ENCODE data around the gene FADS3. TPM values are rescaled to one million over a fixed set of nuclear protein-coding genes. Genes with fewer than 3 reads are reported as not detected.

FADS3 gene
- total and polyA plus RNA-seq, 9 of the 15 experiments (the other 6 are each of a cell fraction or from before 2014, with no cell fraction given), result 0.97 to 148 (median 92.7) TPM

- intact Hi-C loops (cut with micrococcal nuclease), result no loop called here
- no peak overlapping the region for H3K4me3 ChIP-seq
- no peak overlapping the region for H3K4me2 ChIP-seq (ENCODE audit: insufficient read depth, low read length)
- TF ChIP-seq ZFP36 (IDR thresholded peaks at IDR 0.05; ENCODE audit: low read depth, low read length, partially characterized antibody) (peak; percentile 72), XRCC3 (IDR thresholded peaks at IDR 0.05) (no peak), GATAD2B (IDR thresholded peaks at IDR 0.05; ENCODE audit: borderline replicate concordance) (no peak), ZKSCAN3 (CRISPR knock-in tag; IDR thresholded peaks at IDR 0.05) (no peak), ZBTB33 (CRISPR knock-in tag; IDR thresholded peaks at IDR 0.05) (peak; percentile 55; the same call in 1 of the 2 replicates), RBM25 (IDR thresholded peaks at IDR 0.05; ENCODE audit: low read depth, low read length, severe bottlenecking) (peak; percentile 26), ZNF354B (CRISPR knock-in tag; IDR thresholded peaks at IDR 0.05) (no peak), DACH1 (IDR thresholded peaks at IDR 0.05; ENCODE audit: partially characterized antibody) (no peak)
- peaks cover 29% of the 10 kb centered on the region; the same call in 1 of the 2 replicates for H4K20me1 ChIP-seq (replicated peaks; ENCODE audit: control insufficient read depth, insufficient read depth, low read length)
- ChIA-PET CTCF (ENCODE audit: low intra/inter-chr PET ratio) (no interaction called here), POLR2A (interaction anchor here (0.6 to 1.1 kb wide), 4 partner anchors 53 to 488 kb away, joined by 3 to 5 read pairs (median 4); partner anchors contain the start of genes FTH1 and INCENP)
- no peak overlapping the region for H3K27ac ChIP-seq (ENCODE audit: extremely low read depth, low read depth, low read length)
- no peak for FAIRE-seq
- ATAC-seq, result no peak
- no peaks in the 10 kb centered on the region for H3K27me3 ChIP-seq (ENCODE audit: control insufficient read depth in 2 of 2, insufficient read depth in 2 of 2, low read length in 2 of 2)
- 72% methylated on average over 8 of the region's 8 CpGs for WGBS (ENCODE audit: insufficient coverage, low coverage, missing lambda C conversion rate)
- BruUV-seq (replicated peaks), result no TSS peak
- in situ Hi-C loops (cut with MboI), result no loop called here
- H3K79me2 ChIP-seq (ENCODE audit: control insufficient read depth, insufficient read depth, low read length), result peaks cover 98% of the 10 kb centered on the region
- H3K4me1 ChIP-seq (replicated peaks in 1 of 2; ENCODE audit: control insufficient read depth in 2 of 2, insufficient read depth in 2 of 2, low read length in 2 of 2), result peaks cover 27 to 74% of the 10 kb centered on the region in 2 experiments
- DNase-seq (ENCODE audit: extremely low read depth in 1 of 4, low spot score in 3 of 4), result peak in 1 of 4 experiments; percentile 4
- H3K9me1 ChIP-seq (ENCODE audit: control insufficient read depth, insufficient read depth, low read length), result peaks cover 7% of the 10 kb centered on the region
- no peak overlapping the region for H2AFZ ChIP-seq (ENCODE audit: low read depth, low read length)
- peaks cover 14% of the 10 kb centered on the region; the same call in 2 of the 3 replicates for H3K36me3 ChIP-seq (ENCODE audit: control insufficient read depth, insufficient read depth, low read length)
- no peaks in the 10 kb centered on the region for H3K9me3 ChIP-seq (replicated peaks; ENCODE audit: control insufficient read depth, insufficient read depth, low read depth, low read length)
- peak overlapping the region in 1 of 2 experiments; percentile 77; a peak in 2 of 4 replicates for H3K9ac ChIP-seq (ENCODE audit: insufficient read depth in 1 of 2, low read depth in 2 of 2, low read length in 2 of 2)
These were observed 22.5 kb upstream of the FADS3 start for GRCh38 chr11:61913699-61914395.

Data from K562 (cell line).